ENCODE measurements around the gene CCNG2.

CCNG2 gene

GRCh38 chr4:77193511-77194102 is 36.6 kb downstream of the CCNG2 start:
- TF ChIP-seq CTCF (IDR thresholded peaks at IDR 0.05; ENCODE audit: borderline replicate concordance, insufficient read depth, low read depth, low read length): no peak
- H3K4me3 ChIP-seq (ENCODE audit: low read depth, low read length): peak overlapping the region; percentile 12

DNA sequence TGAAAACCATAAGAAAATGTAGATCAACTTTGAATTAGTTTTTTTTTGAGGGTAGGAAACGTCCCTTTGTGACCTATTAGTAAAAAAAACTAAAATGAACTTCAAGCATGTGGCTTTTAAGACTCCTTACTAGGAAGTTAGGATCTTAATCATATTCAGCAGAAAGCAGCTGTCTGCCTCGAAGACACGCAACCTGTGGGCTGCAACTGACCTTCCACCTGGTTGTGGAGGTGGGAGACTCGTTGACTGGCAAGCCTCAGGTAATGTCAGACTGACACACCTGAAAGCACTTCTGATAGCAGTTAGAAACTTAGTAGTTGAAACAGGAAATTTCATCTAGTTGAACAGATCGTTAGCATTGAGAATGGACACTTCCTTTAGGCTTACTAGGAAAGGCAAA is 37.4 kb downstream of the CCNG2 start:
- TF ChIP-seq CTCF (IDR thresholded peaks at IDR 0.05; ENCODE audit: borderline replicate concordance, insufficient read depth, low read depth, low read length): no peak
- no peak overlapping the region for H3K4me3 ChIP-seq (ENCODE audit: low read depth, low read length)

GRCh38 chr4:77194989-77195388 is 38.0 kb downstream of the CCNG2 start:
- no peak overlapping the region for H3K4me3 ChIP-seq (ENCODE audit: low read depth, low read length)
- TF ChIP-seq CTCF (IDR thresholded peaks at IDR 0.05; ENCODE audit: borderline replicate concordance, insufficient read depth, low read depth, low read length): no peak

- no peak for TF ChIP-seq CTCF (IDR thresholded peaks at IDR 0.05; ENCODE audit: borderline replicate concordance, insufficient read depth, low read depth, low read length)
- H3K4me3 ChIP-seq (ENCODE audit: low read depth, low read length): no peak overlapping the region
Observed at GRCh38 chr4:77196866-77197265, 39.9 kb downstream of the CCNG2 start.

DNA sequence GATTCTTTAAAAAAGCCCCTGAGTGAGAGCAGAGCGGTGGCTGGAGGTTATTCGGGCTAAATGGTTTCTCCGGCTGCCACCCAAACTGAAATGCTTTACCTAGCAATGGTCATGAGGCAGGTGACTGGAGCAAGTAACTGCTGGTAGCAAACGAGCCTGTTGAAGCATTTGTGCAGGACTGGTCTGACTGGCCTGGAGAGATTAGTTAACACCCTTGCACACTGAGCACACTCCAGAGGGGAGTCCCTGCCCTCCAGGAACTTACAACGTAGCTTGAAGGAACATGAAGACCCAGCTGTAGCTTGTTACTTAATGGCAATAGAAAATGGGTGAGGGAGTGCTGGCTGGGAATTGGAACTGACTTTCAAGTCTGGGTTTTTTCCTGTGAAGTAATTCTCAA is 40.4 kb downstream of the CCNG2 start:
- no peak for TF ChIP-seq CTCF (IDR thresholded peaks at IDR 0.05; ENCODE audit: borderline replicate concordance, insufficient read depth, low read depth, low read length)
- H3K4me3 ChIP-seq (ENCODE audit: low read depth, low read length): no peak overlapping the region

- TF ChIP-seq CTCF (IDR thresholded peaks at IDR 0.05; ENCODE audit: borderline replicate concordance, insufficient read depth, low read depth, low read length): no peak
- H3K4me3 ChIP-seq (ENCODE audit: low read depth, low read length): no peak overlapping the region
Observed at GRCh38 chr4:77197831-77198230, 40.8 kb downstream of the CCNG2 start.

GRCh38 chr4:77199276-77199675 is 42.3 kb downstream of the CCNG2 start:
- no peak for TF ChIP-seq CTCF (IDR thresholded peaks at IDR 0.05; ENCODE audit: borderline replicate concordance, insufficient read depth, low read depth, low read length)
- H3K4me3 ChIP-seq (ENCODE audit: low read depth, low read length): no peak overlapping the region
